Hematopoietic multipotent progenitor cell treated with erythropoietin and hydrocortisone succinate and interleukin-3 and kit ligand, for 4 days (in vitro differentiated cells): ENCODE results near the gene SPATA46.
A peak's percentile ranks its signal among the peaks of the same experiment; 100 is the strongest.
"Not testable (repeated sequence)": the region's sequence is repeated elsewhere in the genome, so short reads cannot be mapped to it uniquely, and the experiment has no call there.

Experiments used
- DNase-seq: peaks from one replicate; pipeline ENCODE4 v3.0.0-alpha.2; 2015

The SPATA46 gene, protein sequence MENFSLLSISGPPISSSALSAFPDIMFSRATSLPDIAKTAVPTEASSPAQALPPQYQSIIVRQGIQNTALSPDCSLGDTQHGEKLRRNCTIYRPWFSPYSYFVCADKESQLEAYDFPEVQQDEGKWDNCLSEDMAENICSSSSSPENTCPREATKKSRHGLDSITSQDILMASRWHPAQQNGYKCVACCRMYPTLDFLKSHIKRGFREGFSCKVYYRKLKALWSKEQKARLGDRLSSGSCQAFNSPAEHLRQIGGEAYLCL

GRCh38 chr1:162376691-162377090 lies at the start of gene SPATA46:
SPATA46 (minus strand) TSS chr1:162376854; CDS start chr1:162376790, 64 bp downstream.
- no peak for DNase-seq

GRCh38 chr1:162422662-162423375 lies 46.2 kb upstream of the SPATA46 start:
- DNase-seq: peak; percentile 93

GRCh38 chr1:162421258-162422164 lies 44.9 kb upstream of the SPATA46 start:
- DNase-seq: peak; percentile 8

GRCh38 chr1:162420120-162420519 lies 43.5 kb upstream of the SPATA46 start:
- no peak for DNase-seq

GRCh38 chr1:162419450-162419931 lies 42.8 kb upstream of the SPATA46 start:
- not testable (repeated sequence) for DNase-seq

GRCh38 chr1:162418584-162418983 lies 41.9 kb upstream of the SPATA46 start:
- DNase-seq: peak; percentile 29

GRCh38 chr1:162417650-162418049 lies 41.0 kb upstream of the SPATA46 start:
- no peak for DNase-seq

DNA sequence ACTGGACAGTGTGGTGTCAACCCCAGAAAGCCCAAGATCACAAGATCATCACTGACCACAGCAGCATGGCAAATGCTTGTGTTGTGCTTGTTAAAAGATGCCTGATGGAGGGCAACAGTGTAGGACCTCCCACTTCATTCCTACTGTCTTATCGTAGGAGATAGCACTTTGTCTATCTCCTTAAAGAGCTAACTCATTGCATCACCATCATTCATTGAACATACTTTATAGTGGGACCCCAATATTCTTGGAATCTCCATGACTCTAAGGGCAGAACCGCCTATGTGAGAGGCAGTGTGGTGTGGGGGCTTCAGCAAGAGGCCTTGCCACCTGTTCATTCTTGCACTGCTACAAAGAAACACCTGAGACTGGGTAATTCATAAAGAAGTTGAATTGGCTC lies 40.3 kb upstream of the SPATA46 start:
- DNase-seq: no peak

- DNase-seq: no peak
Observed at GRCh38 chr1:162416215-162416614, 39.6 kb upstream of the SPATA46 start.

DNA sequence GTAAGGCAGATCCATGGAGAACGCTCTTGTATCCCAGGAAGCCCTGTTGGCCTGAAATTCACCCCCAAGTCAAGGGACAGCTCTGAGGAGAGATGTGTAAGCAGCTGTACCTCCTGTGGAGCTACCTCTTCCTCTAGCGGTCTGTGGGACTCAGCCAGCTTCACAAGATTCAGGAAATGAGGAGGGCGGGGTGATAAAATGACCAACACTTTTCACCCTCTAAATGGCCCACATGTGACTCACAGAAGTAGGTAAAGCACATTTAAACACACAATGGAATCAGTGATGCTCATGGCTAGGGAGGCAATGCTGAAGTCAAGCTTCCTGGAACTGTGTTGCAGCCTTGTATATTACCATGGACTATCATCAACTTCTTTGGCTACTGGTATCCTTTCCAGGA lies 35.3 kb upstream of the SPATA46 start, which contains the start of gene SH2D1B:
TSS of gene SH2D1B (minus strand) at position 135 of the 400 bp plus-strand sequence. CDS start at position 15, 120 bp downstream.
- DNase-seq: no peak

DNA sequence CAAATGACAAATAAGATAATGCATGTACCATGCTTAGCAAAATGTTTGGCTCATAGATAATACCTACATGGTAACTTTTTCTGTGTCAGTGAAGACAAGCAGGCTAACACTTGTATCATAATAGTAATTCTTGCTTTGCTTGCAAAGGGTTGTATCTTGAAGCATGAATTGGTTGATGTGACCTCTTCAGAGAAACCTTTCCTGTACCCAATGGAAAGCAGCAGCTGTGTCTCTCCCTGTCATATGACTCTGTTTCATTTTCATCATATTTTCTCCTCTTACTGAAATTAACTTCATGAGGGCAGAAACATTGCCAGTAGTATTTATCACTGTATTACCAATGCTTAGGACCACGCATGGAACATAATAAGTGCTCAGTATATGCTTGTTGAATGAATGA lies 30.9 kb upstream of the SPATA46 start:
- DNase-seq: no peak

GRCh38 chr1:162406811-162407210 lies 30.2 kb upstream of the SPATA46 start:
- DNase-seq: no peak

DNA sequence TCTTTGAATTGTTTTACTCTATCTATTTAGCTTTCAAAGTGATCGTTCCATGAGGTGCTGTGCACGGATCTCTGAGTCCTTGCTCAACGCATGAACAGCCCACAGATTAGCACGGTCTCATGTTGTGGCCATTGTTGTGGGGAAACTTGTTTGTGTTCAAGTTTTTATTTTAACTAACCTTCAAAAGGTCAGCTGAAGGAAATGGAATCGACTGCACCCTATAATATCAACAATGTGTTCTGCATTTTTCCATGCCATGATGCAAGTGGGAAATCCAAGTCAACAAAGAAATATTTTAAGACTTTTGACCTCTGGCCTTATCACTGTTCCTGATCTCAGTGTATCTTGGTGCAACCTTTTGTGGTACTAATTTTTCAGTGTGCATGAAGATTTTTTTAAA lies 29.1 kb upstream of the SPATA46 start:
- no peak for DNase-seq

DNA sequence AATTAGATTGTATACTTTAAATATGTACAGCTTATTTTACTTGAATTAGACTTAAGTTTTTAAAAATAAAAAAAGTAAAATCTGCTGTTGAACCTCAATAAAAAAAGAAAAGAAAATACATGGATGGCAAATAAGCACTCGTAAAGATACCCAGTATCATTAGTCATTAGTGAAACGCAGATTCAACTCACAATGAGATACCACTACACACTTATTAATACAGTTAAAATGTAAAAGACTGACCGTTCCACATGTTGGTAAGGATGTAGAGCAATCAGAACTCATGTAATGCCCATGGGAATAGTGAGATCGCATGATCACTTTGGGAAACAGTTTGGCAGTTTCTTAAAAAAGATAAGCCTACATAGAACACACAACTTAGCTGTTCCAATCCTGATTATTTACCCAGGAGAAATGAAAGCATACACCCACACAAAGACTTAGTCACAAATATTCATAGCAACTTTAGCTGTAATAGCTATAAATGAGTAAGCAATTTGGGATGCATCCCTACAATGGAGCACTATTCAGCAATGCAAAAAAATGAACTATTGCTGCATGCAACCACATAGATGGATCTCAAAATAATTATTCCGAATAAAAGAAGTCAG lies 28.0 kb upstream of the SPATA46 start:
- DNase-seq: no peak

GRCh38 chr1:162400790-162401355 lies 24.2 kb upstream of the SPATA46 start:
- DNase-seq: no peak

GRCh38 chr1:162398999-162399580 lies 22.4 kb upstream of the SPATA46 start:
- DNase-seq: no peak

- DNase-seq: no peak
Observed at GRCh38 chr1:162397943-162398560, 21.4 kb upstream of the SPATA46 start.

- DNase-seq: peak; percentile 52
Observed at GRCh38 chr1:162397039-162397448, 20.4 kb upstream of the SPATA46 start.

- no peak for DNase-seq
Observed at GRCh38 chr1:162396201-162396906, 19.7 kb upstream of the SPATA46 start.

DNA sequence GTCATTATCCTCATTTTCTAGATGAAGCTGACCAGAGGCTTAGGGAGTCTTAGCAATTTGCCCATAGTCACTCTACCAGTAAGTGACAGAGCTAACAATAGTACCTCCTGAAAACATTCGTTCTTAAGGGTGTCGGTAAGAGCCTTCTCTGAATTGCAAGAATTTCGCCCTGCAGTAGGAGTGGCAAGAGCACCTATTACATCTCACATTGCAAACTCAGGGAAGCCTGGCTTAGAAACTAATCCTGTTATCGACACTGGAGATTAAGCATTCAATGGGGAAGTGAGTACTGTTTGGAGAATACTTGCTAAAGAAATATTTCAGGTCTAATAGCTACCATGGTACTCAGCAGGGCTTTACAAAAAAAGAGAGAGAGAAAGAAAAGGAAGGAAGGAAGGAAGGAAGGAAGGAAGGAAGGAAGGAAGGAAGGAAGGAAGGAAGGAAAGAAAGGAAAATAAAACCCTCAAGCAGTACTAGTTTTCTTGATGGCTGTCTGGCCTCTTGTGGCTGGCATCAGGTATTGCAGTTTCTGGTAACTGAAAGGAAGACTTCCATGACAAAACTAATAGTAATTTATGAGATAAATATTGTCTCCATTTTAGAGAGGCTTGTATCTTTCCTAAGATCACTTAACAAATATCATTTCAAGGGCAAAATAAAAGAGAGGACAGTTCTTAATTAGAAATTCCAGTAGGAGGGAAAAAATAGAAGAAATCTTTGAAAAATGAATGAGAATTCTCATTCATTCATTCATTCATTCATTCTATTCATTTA lies 15.3 kb upstream of the SPATA46 start:
- peak; percentile 81 for DNase-seq
